ENCODE data around the gene TSPEAR. TPM values are rescaled to one million over a fixed set of nuclear protein-coding genes. Genes with fewer than 3 reads are reported as not detected.
A peak's percentile ranks its signal among the peaks of the same experiment; 100 is the strongest.

Gene TSPEAR
- total and polyA plus RNA-seq, 9 of the 15 experiments (the other 6 are each of a cell fraction or from before 2014, with no cell fraction given) = not detected

DNA sequence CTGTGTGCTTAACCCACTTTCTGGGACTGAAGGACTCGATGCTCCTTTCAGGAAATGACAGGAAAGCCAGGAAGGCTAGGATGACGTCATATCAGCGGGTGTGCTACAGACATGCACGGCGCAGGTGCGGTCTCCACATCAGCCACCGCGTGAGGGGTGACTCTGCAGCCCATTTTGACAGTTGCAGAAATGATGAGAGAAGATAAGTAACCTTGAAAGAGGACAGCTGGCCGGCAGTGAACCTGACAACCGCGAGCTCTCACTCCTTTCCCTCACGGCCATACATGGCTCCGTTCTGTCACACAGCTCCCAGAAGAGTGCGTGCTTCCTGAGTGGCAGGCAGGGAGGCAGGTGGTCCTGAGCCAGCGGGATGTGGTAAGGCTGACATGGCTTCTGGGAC, 129.3 kb downstream of the TSPEAR start (continued):
- TF ChIP-seq OTX1 (CRISPR knock-in tag; IDR thresholded peaks at IDR 0.05) (no peak), RCOR1 (IDR thresholded peaks at IDR 0.05; ENCODE audit: borderline replicate concordance in 1 of 2, low read depth in 2 of 2, low read length in 2 of 2) (0 out of 4 replicates have a peak, but pooled peaks of 1 of the 2 experiments have one; percentile 22), MEIS2 (IDR thresholded peaks at IDR 0.05; ENCODE audit: partially characterized antibody) (peak; percentile 83), NBN (IDR thresholded peaks at IDR 0.05; ENCODE audit: low read depth) (0 out of 2 replicates have a peak, but pooled peaks have one; percentile 44), SAP30 (IDR thresholded peaks at IDR 0.05; ENCODE audit: borderline replicate concordance, insufficient read depth, low read depth, low read length, poor library complexity, severe bottlenecking) (peak; percentile 64), ZNF76 (CRISPR knock-in tag; IDR thresholded peaks at IDR 0.05; ENCODE audit: borderline replicate concordance) (peak; percentile 53; the same call in 1 of the 2 replicates), SRF (CRISPR knock-in tag; IDR thresholded peaks at IDR 0.05) (peak in 1 of 2 experiments; percentile 71; a peak in 1 of 4 replicates), ESRRA (IDR thresholded peaks at IDR 0.05; ENCODE audit: borderline replicate concordance, low read depth) (peak; percentile 81), ZFPM2 (CRISPR knock-in tag; IDR thresholded peaks at IDR 0.05) (no peak), EP300 (IDR thresholded peaks at IDR 0.05; ENCODE audit: low read length) (peak; percentile 60; the same call in 1 of the 2 replicates), JUNB (CRISPR knock-in tag; conservative IDR thresholded peaks at IDR 0.05) (peak; percentile 95), CBFA2T2 (conservative IDR thresholded peaks at IDR 0.05) (peak; percentile 52), NRF1 (conservative IDR thresholded peaks at IDR 0.05 in 1 of 2, IDR thresholded peaks at IDR 0.05 in 1 of 2) (peak; percentile 81 to 85), ETV1 (tag; conservative IDR thresholded peaks at IDR 0.05; ENCODE audit: low read depth) (peak; percentile 54), FOS (IDR thresholded peaks at IDR 0.05; ENCODE audit: extremely low read depth, insufficient read length) (no peak), TRIM24 (IDR thresholded peaks at IDR 0.05) (peak in 1 of 2 experiments; percentile 75; a peak in 2 of 4 replicates), FOSL1 (tag; conservative IDR thresholded peaks at IDR 0.05) (peak; percentile 86), JUND (IDR thresholded peaks at IDR 0.05; ENCODE audit: borderline replicate concordance, low read depth, low read length) (peak; percentile 95), JUND (tag; IDR thresholded peaks at IDR 0.05; ENCODE audit: borderline replicate concordance, low read depth, low read length) (peak; percentile 98), MAFG (tag; conservative IDR thresholded peaks at IDR 0.05) (peak; percentile 59), ZNF23 (CRISPR knock-in tag; IDR thresholded peaks at IDR 0.05) (no peak), ZNF253 (CRISPR knock-in tag; conservative IDR thresholded peaks at IDR 0.05) (no peak), PPARD (CRISPR knock-in tag; IDR thresholded peaks at IDR 0.05) (no peak), ZNF184 (CRISPR knock-in tag; IDR thresholded peaks at IDR 0.05) (no peak)
- TF ChIP-seq, protein P1, sequence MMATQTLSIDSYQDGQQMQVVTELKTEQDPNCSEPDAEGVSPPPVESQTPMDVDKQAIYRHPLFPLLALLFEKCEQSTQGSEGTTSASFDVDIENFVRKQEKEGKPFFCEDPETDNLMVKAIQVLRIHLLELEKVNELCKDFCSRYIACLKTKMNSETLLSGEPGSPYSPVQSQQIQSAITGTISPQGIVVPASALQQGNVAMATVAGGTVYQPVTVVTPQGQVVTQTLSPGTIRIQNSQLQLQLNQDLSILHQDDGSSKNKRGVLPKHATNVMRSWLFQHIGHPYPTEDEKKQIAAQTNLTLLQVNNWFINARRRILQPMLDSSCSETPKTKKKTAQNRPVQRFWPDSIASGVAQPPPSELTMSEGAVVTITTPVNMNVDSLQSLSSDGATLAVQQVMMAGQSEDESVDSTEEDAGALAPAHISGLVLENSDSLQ (IDR thresholded peaks at IDR 0.05) = peak; percentile 74
- TF ChIP-seq, protein P2, sequence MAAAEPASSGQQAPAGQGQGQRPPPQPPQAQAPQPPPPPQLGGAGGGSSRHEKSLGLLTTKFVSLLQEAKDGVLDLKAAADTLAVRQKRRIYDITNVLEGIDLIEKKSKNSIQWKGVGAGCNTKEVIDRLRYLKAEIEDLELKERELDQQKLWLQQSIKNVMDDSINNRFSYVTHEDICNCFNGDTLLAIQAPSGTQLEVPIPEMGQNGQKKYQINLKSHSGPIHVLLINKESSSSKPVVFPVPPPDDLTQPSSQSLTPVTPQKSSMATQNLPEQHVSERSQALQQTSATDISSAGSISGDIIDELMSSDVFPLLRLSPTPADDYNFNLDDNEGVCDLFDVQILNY (CRISPR knock-in tag; IDR thresholded peaks at IDR 0.05) = no peak
- TF ChIP-seq, protein P3, sequence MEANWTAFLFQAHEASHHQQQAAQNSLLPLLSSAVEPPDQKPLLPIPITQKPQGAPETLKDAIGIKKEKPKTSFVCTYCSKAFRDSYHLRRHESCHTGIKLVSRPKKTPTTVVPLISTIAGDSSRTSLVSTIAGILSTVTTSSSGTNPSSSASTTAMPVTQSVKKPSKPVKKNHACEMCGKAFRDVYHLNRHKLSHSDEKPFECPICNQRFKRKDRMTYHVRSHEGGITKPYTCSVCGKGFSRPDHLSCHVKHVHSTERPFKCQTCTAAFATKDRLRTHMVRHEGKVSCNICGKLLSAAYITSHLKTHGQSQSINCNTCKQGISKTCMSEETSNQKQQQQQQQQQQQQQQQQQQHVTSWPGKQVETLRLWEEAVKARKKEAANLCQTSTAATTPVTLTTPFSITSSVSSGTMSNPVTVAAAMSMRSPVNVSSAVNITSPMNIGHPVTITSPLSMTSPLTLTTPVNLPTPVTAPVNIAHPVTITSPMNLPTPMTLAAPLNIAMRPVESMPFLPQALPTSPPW (CRISPR knock-in tag; IDR thresholded peaks at IDR 0.05) = peak; percentile 27; the same call in 1 of the 2 replicates
